GM12872 (cell line): ENCODE results near the gene EMILIN1.

Experiments used
- TF ChIP-seq, protein P1 (sequence below): IDR thresholded peaks from 3 replicates; pipeline ENCODE4 v1.5.1; 2011; ENCODE audit warnings: low read depth, mild to moderate bottlenecking, low read length, moderate library complexity; ENCODE audit not compliant: insufficient read depth

The EMILIN1 gene

DNA sequence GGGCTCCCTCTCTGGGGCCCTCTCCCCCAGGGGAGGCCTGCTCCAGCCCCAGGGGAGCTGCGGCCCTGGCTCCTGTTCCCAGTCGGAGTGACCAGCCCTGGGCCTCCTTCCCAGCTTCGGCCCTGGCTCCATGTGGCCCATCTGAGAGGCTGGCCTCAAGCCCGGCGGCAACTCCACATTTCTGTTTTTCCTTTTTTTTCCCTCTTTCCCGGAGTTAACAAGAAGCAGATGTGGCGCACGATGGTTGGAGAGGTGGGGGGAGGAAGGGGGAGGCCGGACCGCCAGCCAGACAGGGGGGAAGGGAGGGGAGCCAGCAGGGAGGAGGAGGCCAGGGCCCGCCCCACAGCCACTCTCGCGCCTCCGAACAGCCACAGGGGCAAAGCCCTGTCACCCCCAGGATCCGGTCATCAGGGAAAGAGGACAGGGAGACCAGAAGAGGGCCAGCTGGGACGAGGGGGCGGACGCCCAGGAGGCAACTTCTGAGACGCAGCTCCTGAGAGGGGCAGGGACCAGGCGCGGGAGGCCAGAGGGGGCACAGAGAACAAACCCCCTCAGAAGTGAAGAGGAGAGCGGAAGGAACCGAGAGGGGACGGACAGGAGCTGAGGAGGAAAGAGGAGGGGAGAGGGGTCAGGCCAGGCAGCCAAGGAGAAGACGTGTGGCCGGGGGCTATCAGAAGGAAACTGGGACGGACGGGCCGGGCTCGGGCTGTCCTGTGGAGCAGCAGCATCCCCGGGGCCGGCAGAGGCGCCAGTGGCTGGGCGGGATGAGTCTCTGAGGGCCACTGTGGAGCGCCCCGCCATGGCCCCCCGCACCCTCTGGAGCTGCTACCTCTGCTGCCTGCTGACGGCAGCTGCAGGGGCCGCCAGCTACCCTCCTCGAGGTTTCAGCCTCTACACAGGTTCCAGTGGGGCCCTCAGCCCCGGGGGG is at the start of gene EMILIN1:
TSS of gene EMILIN1 (plus strand) at position 349 of the 928 bp plus-strand sequence. CDS start at position 800, 451 bp downstream.
- TF ChIP-seq, protein P1, sequence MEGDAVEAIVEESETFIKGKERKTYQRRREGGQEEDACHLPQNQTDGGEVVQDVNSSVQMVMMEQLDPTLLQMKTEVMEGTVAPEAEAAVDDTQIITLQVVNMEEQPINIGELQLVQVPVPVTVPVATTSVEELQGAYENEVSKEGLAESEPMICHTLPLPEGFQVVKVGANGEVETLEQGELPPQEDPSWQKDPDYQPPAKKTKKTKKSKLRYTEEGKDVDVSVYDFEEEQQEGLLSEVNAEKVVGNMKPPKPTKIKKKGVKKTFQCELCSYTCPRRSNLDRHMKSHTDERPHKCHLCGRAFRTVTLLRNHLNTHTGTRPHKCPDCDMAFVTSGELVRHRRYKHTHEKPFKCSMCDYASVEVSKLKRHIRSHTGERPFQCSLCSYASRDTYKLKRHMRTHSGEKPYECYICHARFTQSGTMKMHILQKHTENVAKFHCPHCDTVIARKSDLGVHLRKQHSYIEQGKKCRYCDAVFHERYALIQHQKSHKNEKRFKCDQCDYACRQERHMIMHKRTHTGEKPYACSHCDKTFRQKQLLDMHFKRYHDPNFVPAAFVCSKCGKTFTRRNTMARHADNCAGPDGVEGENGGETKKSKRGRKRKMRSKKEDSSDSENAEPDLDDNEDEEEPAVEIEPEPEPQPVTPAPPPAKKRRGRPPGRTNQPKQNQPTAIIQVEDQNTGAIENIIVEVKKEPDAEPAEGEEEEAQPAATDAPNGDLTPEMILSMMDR: no peak

DNA sequence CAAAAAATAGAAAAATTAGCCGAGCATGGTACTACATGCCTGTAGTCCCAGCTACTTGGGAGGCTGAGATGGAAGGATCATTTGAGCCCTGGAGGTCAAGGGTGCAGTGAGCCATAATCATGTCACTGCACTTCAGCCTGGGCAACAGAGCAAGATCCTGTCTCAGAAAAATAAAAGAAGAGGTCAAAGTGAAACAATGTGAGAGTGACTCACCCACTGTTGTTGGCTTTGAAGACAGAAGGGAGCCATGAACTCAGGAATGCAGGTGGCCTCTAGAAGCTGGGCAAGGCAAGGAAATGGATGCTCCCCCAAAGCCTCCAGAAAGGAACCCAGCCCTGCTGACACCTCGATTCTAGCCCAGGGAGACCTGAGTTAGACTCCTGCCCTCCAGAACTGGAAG is 49.4 kb upstream of the EMILIN1 start:
- TF ChIP-seq, protein P1: no peak

DNA sequence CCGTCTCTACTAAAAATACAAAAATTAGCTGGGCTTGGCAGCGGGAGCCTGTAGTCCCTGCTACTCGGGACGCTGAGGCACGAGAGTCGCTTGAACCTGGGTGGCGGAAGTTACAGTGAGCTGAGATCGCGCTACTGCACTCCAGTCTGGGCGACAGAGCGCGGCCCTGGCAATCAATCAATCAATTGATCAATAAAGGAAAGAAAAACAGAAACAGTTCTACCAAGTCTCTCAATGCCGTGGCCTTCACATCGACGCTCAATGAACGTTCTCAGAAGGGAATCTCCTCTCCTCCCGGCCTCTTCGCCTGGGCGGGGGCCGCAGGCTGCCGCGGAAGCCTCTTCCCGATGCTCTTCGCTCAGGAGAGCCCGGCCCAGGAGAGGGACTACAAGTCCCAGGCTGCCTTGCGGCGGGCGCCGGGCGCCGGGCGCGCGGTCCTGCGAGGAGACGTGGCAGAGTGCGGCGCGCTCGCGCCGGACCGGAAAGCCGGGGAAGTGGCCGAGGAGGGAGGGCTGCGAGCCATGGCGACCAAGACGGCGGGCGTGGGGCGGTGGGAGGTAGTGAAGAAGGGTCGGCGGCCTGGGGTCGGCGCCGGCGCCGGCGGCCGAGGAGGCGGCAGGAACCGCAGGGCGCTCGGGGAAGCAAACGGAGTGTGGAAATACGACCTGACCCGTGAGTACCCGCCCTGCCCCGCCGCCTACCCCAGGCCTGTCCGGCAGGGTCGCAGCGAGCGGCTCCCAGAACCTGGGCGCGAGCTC is 45.7 kb upstream of the EMILIN1 start, which contains the start of gene TMEM214:
TSS of gene TMEM214 (plus strand) at position 471 of the 758 bp plus-strand sequence. CDS start at position 522, 51 bp downstream.
- TF ChIP-seq, protein P1: 0 out of 3 replicates have a peak, but pooled peaks have one; percentile 12

DNA sequence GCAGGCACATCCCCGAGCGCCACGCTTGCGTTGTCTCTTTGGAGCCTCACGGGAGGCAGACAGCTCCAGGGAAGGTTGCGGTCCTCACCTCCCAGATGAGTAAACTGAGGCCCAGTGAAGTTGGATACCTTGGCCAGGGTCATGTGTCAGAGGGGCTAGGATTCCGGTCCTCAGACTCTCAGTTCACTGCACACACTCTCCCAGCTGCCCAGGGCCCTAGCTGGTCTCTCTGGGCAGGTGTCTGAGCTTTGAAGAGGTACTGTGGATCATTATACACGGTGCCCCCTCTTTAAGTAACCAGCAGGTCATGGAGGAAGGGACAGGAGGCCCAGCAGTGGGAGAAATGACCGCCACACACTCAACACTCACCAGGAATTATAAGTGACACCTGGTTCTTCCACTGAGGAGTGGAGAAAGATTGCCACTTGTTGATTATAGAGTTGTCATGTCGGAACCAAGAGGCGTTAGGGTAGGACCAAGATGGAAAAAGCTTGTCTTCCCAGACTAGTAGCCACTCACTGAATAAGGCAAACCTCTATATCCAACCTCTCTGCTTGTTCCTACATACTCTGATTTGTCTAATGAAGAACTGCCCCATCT is 45.1 kb upstream of the EMILIN1 start:
- TF ChIP-seq, protein P1: no peak

DNA sequence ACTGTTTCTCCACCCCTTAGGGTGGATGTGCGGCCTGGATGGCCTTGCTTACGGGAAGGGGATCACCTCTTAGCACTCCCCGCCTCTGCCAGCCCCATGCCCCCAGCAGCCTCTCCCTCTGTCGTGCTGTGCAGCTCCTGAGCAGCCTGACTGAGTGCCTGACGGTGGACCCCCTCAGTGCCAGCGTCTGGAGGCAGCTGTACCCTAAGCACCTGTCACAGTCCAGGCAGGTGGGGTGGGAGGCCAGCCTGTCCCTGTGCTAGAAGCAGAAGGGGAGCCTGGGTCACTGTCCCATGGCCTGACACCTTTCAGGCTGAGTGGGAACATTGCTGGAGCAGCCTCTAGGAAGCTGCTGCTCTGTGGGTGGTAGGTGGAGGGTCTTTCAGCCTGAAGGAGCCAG is 40.4 kb upstream of the EMILIN1 start:
- TF ChIP-seq, protein P1: no peak

DNA sequence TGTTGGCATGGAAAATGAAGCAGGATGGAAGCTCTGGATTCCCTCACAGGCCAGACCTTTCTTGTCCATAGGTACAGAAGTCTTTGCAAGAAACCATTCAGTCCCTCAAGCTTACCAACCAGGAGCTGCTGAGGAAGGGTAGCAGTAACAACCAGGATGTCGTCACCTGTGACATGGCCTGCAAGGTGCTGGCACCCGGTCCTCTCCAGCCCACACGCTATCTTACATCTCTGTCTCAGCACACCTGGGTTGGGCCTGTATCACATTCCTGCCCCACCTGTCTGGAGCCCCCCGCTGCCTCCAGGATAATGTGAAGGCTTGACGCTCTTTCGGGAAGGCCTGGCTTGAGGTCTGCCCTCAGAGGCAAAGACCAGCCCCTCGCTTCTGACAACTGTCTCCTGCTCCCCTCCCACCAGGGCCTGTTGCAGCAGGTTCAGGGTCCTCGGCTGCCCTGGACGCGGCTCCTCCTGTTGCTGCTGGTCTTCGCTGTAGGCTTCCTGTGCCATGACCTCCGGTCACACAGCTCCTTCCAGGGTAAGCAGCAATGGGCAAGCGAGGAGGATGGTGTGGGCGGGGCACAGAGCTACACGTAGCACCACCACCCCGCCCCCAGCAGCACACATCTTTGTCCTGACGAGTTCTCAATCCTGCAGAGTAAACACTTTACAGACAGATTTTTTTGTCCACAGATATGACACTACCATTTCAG is 39.6 kb upstream of the EMILIN1 start:
- TF ChIP-seq, protein P1: no peak
